Measurements from ENCODE around the gene MAGEB3. TPM values are rescaled to one million over a fixed set of nuclear protein-coding genes. Genes with fewer than 3 reads are reported as not detected.

MAGEB3 gene
- total and polyA plus RNA-seq, 2 donors (not counting 3 experiments of a cell fraction or from before 2014, with no cell fraction given), result not detected

GRCh38 chrX:30215357-30215843, 15.1 kb upstream of the MAGEB3 start, which contains the start of gene MAGEB2:
Gene MAGEB2 (plus strand): TSS chrX:30215563. CDS start chrX:30218581, 3,018 bp downstream.
- CTCF ChIA-PET, result no interaction called here
- no peak for FAIRE-seq
- DNase-seq (ENCODE audit: low read depth, low spot score), result no peak

More at GRCh38 chrX:30215357-30215843, 15.1 kb upstream of the MAGEB3 start, which contains the start of gene MAGEB2:
- no peak for TF ChIP-seq FOS (IDR thresholded peaks at IDR 0.05; ENCODE audit: borderline replicate concordance, insufficient read depth, low read length)
- no peak for TF ChIP-seq MYC (IDR thresholded peaks at IDR 0.05; ENCODE audit: low read depth, low read length)
- no peak for TF ChIP-seq JUN (IDR thresholded peaks at IDR 0.05; ENCODE audit: borderline replicate concordance, insufficient read depth, insufficient read length, low read depth)
- TF ChIP-seq MAX (IDR thresholded peaks at IDR 0.05; ENCODE audit: insufficient read depth, insufficient read length), result no peak
- TF ChIP-seq GATA2 (IDR thresholded peaks at IDR 0.05; ENCODE audit: insufficient read depth, insufficient read length, low read depth, low read length), result no peak
- TF ChIP-seq CTCF (IDR thresholded peaks at IDR 0.05; ENCODE audit: extremely low read depth in 1 of 2, insufficient read depth in 1 of 2, low read depth in 1 of 2, low read length in 2 of 2), result no peak
- TF ChIP-seq POLR2A (IDR thresholded peaks at IDR 0.05; ENCODE audit: low read depth, low read length), result no peak
- no peak for TF ChIP-seq EZH2 (IDR thresholded peaks at IDR 0.05; ENCODE audit: borderline replicate concordance, low read depth, low read length, severe bottlenecking)
- TF ChIP-seq POLR2AphosphoS5 (IDR thresholded peaks at IDR 0.05; ENCODE audit: insufficient read depth, low read depth, low read length), result no peak
- POLR2A ChIA-PET, result no interaction called here
- Histone ChIP-seq H3K4me1 (ENCODE audit: control insufficient read depth, extremely low read depth, insufficient read depth, low read length) (no peaks in the 10 kb centered on the region), H3K27me3 (ENCODE audit: control insufficient read depth in 2 of 2, insufficient read depth in 2 of 2, low read length in 2 of 2) (no peaks in the 10 kb centered on the region), H2AFZ (ENCODE audit: low read depth, low read length) (no peak within 1 kb of the TSS), H3K9me3 (replicated peaks; ENCODE audit: control insufficient read depth, insufficient read depth, low read length) (no peaks in the 10 kb centered on the region), H3K79me2 (ENCODE audit: control insufficient read depth, insufficient read depth, low read length) (no peaks in the 10 kb centered on the region), H3K4me3 (replicated peaks in 1 of 3; ENCODE audit: insufficient read depth in 1 of 3, low read depth in 1 of 3, low read length in 3 of 3) (no peak within 1 kb of the TSS), H3K27ac (ENCODE audit: insufficient read depth, low read depth, low read length) (no peak within 1 kb of the TSS), H3K4me2 (ENCODE audit: insufficient read depth, low read length) (no peak within 1 kb of the TSS), H3K36me3 (ENCODE audit: control insufficient read depth in 2 of 2, extremely low read depth in 1 of 2, insufficient read depth in 2 of 2, low read length in 2 of 2) (no peaks in the 10 kb centered on the region), H3K9me1 (replicated peaks; ENCODE audit: control insufficient read depth, extremely low read depth, insufficient read depth, low read length) (no peaks in the 10 kb centered on the region), H3K9ac (replicated peaks; ENCODE audit: extremely low read depth, insufficient read depth, low read length) (no peak within 1 kb of the TSS), H4K20me1 (replicated peaks; ENCODE audit: control insufficient read depth, extremely low read depth, insufficient read depth, low read length) (no peaks in the 10 kb centered on the region)
- no TSS peak for BruUV-seq (replicated peaks)
- dilution Hi-C loops (cut with MboI; ENCODE audit: extremely low pct_ligation_motif_present, low sequenced_read_pairs) (no loop called here), intact Hi-C loops (cut with micrococcal nuclease) (no loop called here)
